HEK293T (cell line): ENCODE measurements around the gene GLMP.

Experiments used
- ARNT ChIP-seq: fragments of 450-650 bp; IDR thresholded peaks from 2 replicates; pipeline ENCODE4 v1.6.1; 2017; ENCODE audit warnings: mild to moderate bottlenecking
- BHLHE40 ChIP-seq: fragments of 450-650 bp; IDR thresholded peaks from 2 replicates; pipeline ENCODE4 v1.6.1; 2016; ENCODE audit warnings: mild to moderate bottlenecking, moderate library complexity, borderline replicate concordance
- ELF4 ChIP-seq: fragments of 450-650 bp; IDR thresholded peaks from 2 replicates; pipeline ENCODE4 v1.6.1; 2017; ENCODE audit warnings: antibody characterized with exemption
- FOXA1 ChIP-seq: fragments of 450-650 bp; IDR thresholded peaks from 2 replicates; pipeline ENCODE4 v1.6.1; 2016; ENCODE audit warnings: mild to moderate bottlenecking
- FOXK2 ChIP-seq: fragments of 450-650 bp; IDR thresholded peaks from 2 replicates; pipeline ENCODE4 v1.6.1; 2016; ENCODE audit warnings: mild to moderate bottlenecking
- FOXM1 ChIP-seq: fragments of 450-650 bp; IDR thresholded peaks from 2 replicates; pipeline ENCODE4 v1.6.1; 2017; ENCODE audit warnings: mild to moderate bottlenecking, borderline replicate concordance
- HDGF ChIP-seq: fragments of 450-650 bp; IDR thresholded peaks from 2 replicates; pipeline ENCODE4 v1.6.1; 2017; ENCODE audit warnings: antibody characterized with exemption, borderline replicate concordance
- L3MBTL2 ChIP-seq: fragments of 450-650 bp; conservative IDR thresholded peaks from 2 replicates; pipeline ENCODE4 v1.6.1; 2016; ENCODE audit warnings: mild to moderate bottlenecking
- SP1 ChIP-seq: fragments of 450-650 bp; IDR thresholded peaks from 2 replicates; pipeline ENCODE4 v1.6.1; 2017
- SUZ12 ChIP-seq: fragments of 450-650 bp; IDR thresholded peaks from 2 replicates; pipeline ENCODE4 v1.6.1; 2016; ENCODE audit warnings: mild to moderate bottlenecking
- TARDBP ChIP-seq: fragments of 450-650 bp; IDR thresholded peaks from 2 replicates; pipeline ENCODE4 v1.6.1; 2016
- TF ChIP-seq, protein P1 (sequence below): fragments of 450-650 bp; IDR thresholded peaks from 2 replicates; pipeline ENCODE4 v1.6.1; 2016

DNA sequence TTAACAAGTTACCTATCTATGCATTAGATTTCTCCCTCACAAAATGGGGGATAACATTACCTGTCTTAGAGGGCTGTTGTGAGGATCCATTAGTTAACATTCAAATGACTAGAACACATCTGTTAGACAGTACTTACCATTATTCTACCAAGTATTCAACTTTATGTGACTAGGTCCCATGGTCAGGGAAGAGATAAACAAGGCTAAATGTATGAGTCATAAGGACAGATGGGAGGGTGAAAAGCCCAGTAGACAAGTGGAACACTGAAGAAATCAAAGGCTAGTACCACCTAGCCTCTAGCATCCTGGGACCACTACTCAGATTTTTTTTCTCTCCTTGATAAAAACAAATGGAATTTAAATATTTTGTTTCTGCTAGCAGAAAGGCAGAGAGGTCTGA is 12.6 kb upstream of the GLMP start:
- TF ChIP-seq BHLHE40 (no peak), HDGF (no peak), SP1 (no peak), FOXM1 (no peak), ELF4 (no peak), TARDBP (no peak), ARNT (no peak), SUZ12 (no peak), FOXA1 (no peak), FOXK2 (no peak), L3MBTL2 (no peak)
- TF ChIP-seq, protein P1, sequence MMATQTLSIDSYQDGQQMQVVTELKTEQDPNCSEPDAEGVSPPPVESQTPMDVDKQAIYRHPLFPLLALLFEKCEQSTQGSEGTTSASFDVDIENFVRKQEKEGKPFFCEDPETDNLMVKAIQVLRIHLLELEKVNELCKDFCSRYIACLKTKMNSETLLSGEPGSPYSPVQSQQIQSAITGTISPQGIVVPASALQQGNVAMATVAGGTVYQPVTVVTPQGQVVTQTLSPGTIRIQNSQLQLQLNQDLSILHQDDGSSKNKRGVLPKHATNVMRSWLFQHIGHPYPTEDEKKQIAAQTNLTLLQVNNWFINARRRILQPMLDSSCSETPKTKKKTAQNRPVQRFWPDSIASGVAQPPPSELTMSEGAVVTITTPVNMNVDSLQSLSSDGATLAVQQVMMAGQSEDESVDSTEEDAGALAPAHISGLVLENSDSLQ = no peak
